Caki2 (cell line): ENCODE results near the gene ALK. TPM values are rescaled to one million over a fixed set of nuclear protein-coding genes. Genes with fewer than 3 reads are reported as not detected.
A peak's percentile ranks its signal among the peaks of the same experiment; 100 is the strongest.

Experiments used
- DNase-seq: peaks from one replicate; pipeline ENCODE4 v3.0.0-alpha.2; 2015; ENCODE audit warnings: low read depth
- in situ Hi-C: cut with HindIII; loops from 2 replicates; pipeline ENCODE4 v1.10.0; 2016; ENCODE audit warnings: low sequenced_read_pairs, low pct_unique_long_range_greater_than_20kb, mixed read lengths
- total RNA-seq: library from RNA; depleted of rRNA; stranded (reverse); fragments of >200 nt; shearing (Covaris generic); gene quantifications from 2 replicates; pipeline ENCODE4 v1.2.3, GENCODE V29; 2014; ENCODE audit warnings: low replicate concordance

Gene ALK
- total RNA-seq, 1 experiment from 2014 or later: not detected

DNA sequence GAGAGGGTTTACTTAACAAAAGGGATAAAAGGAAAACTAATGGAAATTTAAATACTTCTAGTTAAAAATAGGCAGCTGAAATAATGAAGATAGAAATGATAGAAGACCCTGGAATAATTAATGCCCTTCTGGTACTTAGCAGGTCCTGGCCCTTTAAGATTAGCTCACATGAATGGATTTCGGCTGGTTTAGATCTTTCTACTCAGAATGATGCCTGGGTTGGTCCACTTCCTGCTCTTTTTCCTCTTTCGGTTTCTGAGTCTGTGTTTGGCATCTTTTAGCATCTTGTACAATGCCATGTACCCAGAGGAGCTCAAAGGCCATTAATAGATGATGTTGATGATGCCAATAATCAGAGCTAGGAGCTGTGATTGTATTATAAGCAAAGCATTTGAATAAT lies 515.7 kb downstream of the ALK start:
- no peak for DNase-seq
- in situ Hi-C loops: no loop called here

DNA sequence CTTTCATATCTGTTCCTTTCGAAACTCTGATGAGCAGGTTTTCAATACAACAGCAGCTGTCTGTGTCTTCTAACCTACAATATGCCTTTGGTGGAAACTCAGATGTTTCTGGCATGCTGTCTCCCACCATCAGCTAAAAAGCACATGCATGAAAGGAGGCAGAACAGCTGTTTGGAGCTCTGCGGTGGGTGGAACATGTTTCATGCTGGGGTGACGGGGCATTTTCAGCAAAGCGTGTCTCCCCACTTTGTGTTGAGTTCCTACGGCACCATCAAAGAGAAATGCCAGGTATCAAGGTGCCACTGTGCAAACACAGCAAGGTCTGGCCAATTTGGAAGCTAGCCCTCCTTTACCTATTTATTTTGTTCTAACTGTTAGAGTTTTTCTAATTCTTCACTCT lies 516.1 kb downstream of the ALK start:
- no peak for DNase-seq
- in situ Hi-C loops: no loop called here

DNA sequence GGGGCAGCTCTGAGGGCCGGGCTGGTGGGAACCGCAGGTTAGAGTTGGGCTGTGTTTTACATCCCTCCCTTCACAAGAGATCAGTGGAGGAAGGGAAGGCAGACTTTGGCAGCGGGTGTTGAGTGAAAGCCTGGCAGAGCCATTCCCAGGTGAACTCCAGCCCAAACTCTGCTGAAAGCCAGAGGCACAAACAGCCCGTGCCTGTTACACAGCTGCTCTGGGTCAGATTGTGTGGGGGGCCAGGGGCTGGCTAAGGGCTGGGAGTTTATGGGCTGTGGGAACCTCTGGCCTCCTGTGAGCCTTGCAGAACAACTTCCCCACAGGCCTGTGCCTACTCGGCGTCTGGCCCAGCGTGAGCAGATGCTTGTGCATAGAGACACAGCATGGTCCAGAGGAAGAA lies 519.4 kb downstream of the ALK start:
- DNase-seq: no peak
- in situ Hi-C loops: no loop called here

DNA sequence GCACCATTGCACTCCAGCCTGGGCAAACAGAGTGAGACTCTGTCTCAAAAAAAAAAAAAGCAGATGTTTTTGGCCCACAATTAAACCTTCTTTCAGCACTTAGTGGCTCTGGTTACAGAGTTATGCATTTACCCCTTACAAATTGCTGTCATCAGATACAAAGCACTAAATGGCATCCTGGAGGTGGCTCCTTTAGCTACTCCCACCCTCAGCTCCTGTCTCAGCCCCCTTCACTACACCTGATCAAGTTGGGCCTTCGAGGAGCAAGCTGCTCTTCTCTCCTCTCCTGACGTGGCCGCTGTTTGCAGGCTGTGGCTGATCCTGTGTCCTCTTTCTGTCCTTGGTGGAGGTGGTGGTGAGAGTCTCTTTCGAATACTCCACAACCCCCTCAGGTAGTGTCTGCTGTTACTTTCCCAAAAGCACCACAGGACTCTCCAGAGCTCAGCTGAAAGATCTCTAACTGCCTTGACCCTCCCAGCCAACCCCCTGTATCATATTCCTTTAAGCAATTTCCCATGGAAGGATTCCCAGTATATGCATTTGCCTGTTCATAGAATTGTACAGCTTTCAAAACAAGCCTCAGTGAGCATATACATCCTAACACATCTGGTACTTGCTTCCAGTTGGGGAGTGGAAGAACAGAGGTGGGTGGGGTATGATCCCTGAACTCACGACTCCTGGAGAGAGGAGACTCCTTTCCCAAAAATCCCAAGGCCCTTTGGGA lies 520.3 kb downstream of the ALK start:
- DNase-seq: no peak
- in situ Hi-C loops: no loop called here

DNA sequence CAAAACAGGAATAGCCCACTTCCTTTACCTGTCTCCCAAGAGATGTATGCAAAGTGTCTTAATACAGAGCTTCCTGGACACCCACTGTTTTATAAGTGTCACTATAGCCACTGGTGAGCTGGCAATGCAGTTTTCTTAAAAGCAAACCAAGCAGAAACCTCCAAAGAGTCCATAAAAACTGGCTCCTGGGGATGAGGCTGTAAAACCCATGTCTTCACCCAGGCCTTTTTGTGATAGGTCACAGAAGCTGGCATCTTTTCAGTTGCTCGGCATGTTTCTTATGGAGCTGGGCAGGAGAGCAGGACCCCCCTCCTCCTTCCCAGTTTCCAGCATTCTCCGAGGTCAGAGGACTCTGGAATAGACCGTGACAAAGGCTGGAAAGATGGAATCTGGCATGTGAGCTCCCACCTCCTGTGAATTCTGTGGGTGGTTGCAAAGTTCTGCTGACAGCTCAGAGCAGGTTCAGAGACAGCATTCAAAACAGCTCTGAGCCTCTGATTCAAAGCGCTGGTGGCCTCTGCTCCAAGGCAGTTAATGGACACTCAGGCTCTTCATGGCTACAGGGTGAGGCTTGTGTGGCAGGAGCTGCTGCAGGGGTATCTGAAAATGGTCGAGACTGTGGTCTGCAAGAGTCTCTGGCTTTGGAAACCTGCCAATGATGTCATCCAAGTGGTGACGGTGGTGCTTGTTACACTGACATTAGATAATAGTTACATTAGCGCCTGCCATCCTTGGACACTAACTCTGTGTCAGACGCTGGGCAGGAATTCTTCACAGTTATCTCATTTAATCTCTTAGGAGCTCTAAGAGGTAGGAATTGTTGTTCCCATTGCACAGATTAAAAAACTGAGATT lies 522.8 kb downstream of the ALK start:
- DNase-seq: no peak
- in situ Hi-C loops: no loop called here

DNA sequence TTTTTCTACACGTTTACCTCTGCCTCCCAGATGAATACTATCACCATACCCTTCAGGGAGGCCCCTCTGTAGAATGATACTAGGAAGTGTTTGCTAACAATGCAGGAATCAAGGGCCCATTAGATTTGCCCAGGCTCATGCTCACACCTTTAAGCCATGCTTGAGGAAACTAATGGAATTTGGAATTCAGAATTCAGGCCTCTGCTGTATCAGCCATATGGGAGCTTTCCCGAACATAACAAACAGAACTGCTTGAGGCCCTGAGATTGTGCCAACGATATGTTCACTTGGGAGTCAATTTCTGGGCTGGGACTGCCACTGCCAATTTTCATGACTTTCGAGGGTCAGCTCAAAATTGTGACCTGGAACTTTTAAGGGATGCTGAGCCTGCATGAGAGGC lies 523.7 kb downstream of the ALK start:
- in situ Hi-C loops: no loop called here
- no peak for DNase-seq

DNA sequence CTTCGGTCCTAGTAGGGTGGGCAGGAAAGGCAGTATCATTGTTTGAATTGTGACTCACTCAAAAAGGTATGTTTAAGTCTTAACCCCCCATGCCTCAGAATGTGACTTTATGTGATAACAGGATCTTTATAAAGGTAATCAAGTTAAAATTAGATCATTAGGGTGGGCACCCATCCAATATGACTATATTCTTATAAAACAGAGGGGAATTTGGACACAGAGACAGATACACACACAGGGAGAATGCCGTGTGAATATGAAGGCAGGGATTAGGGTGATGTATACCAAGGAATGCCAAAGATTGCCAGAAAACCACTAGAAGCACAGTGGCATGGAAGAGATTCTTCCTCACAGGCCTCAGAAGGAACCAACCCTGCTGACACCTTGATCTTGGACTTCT lies 524.3 kb downstream of the ALK start:
- in situ Hi-C loops: no loop called here
- DNase-seq: no peak

DNA sequence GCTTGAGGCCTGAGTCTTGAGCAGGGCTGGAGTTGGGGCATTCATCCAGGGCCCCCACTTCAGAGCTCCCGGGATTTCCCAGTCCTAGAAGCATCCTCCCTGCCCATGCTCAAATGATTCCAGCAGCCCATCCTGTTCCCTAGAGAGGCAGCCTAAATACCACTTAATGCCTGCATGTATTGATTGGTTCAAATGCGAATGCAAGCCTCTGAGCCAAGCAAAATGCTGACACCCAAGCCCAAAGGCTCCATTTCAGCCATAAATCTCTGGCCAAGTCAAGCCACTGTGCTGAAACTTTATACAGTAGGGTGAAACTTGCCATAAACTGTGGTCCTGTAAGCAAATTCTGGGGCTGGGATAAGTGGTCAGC lies 526.4 kb downstream of the ALK start:
- in situ Hi-C loops: no loop called here
- DNase-seq: no peak

DNA sequence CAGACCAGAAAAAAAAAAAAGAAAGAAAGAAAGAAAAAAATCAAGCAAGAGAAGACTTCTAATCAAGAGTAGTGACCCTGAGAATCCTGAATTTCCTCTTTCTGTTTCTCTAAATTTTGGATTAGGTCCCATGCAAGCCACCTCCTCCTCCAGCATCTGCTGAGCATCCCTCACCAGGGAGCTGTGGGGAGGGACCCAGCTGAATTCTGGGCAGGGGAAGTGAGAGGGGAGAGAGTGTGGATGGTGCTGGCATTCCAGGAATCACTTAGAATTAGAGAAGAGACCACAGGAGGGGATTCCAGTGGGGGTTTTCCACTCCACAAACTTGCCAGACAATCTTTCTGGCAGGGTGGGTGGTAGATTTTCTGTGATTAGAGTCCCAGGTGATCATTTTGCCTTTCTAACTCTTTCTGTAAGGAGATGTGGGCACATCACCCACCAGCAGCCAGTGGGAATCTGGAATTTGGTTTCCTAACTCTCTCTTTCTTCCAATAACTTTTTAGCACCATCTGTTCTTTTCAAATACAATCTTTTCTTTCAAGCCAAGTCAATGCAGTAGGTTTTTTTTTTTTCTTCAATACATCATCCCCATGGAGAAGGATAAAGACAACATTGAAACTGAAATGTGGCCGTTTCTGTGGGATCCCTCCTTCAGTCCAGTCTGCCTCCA lies 526.9 kb downstream of the ALK start:
- in situ Hi-C loops: no loop called here
- DNase-seq: no peak

DNA sequence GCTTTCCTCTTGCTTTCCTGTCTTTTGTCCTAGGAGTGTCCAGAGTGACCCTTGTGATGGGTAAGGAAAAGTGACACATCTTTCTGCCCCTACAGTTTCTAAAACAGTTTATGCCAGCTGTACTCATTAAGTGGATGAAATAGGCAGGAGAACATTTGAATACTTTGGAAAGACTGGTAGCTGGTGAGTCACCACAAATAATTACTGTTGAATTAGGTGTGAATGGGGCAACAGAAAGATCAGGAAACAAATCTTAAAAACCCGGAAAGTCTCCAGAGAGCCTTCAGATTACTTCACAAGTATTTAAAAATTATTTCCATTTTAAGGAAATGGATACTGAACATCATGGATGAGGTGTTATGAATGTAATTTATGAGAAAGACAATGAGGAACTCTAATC lies 527.7 kb downstream of the ALK start:
- no peak for DNase-seq

DNA sequence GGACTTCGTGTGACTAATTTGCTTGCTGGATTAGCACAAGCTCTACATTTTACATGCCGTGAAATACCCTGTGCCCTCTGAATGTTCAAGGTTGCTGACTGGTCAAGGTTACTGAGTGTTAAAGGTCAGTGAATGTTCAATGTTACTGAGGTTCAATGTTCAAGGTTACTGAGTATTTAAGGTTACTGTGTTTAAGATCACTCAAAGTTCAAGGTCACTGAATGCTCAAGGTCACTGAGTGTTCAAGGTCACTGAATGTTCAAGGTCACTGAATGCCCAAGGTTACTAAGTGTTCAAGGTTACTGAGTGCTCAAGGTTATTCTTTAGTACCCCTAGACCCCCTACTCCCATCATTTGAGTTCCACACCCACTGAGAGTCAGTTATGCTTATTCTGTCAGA lies 528.6 kb downstream of the ALK start:
- no peak for DNase-seq
- in situ Hi-C loops: no loop called here

More for the DNA sequence above, 527.7 kb downstream of the ALK start:
- in situ Hi-C loops: no loop called here

DNA sequence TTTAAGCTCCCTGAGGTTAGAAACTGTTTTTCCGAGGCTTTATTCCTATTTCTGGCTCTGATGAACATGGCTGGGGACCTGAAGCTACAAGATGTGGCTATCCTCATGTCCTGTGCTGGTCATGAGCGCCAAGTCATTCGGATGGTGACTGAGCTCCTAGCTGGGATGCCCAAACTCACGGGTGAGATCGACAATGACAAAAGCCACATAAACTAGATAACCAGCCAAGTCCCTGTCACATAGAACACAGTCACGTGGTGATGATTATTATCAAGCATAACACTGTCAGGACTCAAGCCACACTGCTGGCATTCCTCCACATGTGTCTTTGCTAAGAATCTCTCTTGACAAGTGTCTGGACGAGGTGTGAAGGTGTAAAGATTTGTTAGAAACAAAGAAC lies 531.2 kb downstream of the ALK start:
- in situ Hi-C loops: no loop called here
- DNase-seq: no peak

DNA sequence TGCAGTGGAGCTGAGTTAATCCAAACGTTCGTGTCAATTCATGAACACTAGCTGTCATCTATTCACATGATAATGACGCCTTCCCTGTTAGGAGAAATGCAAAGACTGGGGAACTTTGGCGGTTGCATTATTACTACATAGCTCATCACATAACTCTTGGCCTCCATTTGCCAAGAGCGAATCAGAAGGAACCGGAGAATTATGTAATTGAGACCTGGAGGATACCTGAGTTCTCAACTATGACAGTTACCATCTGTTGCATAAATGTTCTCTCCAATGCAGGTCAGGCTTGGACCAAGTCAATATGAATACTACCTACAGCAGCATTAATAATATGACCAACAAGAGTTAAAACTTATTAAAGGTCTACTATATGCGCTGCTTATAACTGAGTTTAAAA lies 531.7 kb downstream of the ALK start:
- in situ Hi-C loops: no loop called here

DNA sequence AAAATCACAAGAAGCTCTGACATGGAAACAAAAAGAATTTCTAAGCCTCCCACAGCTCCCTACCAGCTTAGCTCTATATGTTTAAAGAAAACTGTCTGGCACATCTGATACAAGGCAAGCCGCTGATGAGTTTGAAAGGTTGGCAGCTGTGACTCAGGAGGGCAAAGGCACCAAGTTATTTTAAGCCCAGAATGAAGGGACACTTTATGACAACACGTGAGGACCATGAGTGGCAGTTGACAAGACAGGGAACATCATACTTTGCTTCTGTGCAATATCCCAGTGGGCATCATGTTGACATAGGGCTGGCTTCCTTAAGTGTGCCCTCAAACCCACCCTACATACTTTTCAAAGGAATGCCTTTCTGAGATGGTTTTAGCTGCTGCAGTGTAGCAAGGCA lies 533.3 kb downstream of the ALK start:
- in situ Hi-C loops: no loop called here
- no peak for DNase-seq

More for the DNA sequence above, 531.7 kb downstream of the ALK start:
- no peak for DNase-seq

DNA sequence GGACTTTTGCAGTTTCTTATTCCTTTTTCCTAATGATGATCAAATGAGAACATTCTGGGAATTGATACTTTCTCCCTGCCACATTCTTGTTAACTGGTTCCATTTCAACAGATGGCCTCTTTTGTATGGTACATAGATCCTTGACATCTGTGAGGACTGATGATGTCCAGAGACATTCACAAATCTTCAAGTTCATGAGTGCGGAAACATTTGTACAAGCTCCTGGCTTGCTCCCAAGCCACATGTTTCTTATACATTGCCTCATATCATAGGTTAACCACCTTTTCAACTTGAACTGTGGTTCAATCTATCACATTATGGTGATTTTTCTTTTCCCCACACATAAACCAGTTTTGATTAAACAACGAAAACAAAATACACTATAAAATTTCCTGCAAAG lies 538.9 kb downstream of the ALK start:
- in situ Hi-C loops: no loop called here
- DNase-seq: no peak

DNA sequence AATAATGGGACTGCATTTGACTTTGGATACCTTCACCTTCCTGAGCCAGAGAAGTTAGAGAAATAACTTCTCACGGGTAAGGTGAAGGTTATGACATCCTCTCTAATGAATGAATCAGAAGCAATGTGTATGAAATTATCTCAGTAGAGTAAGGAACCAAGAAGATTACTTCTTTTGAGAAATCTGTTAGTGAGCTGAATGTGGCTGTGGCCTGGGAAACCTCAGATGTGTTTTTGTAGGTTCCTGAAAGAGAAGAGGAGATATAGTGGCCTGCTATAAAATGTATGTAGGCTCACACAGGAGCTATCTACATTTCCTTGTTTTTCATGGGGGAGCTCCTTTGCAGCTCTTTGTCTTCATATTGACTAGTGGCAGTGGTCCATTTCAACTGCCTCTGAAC lies 543.6 kb downstream of the ALK start:
- in situ Hi-C loops: no loop called here

DNA sequence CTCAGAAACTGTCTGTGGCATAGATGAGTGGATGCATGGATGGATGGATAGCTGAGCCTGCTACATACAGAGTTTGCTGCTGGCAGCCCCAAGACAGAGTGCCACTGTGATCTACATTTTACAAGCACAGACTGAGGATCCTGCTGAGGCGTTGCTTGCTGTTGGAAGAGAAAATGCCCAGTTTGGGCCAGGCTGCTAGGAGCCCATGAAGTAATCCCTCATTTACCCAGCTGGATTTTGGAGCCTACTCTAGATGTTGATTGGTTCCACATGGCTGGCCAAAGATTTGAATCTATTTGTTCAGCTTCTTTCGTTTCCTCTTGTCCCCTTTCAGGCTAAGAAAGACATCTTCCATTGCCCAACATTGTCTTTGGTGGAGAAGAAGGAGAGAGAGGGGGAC lies 544.8 kb downstream of the ALK start:
- in situ Hi-C loops: no loop called here
- DNase-seq: no peak

More for the DNA sequence above, 543.6 kb downstream of the ALK start:
- no peak for DNase-seq

DNA sequence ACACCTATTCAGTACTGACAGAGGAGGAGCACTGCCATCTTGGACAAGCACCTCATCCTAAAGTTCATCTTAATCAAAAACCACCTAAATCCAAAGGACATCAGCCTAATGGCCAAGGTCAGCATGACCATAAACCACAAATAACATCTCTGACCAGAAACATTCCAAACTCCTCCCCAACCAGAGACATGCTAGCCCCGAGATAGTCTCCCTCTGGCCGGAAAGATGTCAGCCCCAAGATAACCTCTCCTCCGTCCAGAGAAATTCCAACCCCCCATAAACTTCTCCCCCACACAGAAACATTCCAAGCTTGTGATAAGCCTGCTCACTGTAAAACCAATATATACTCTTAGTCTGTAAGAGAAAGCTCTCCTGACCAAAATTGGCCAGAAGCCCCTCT lies 545.5 kb downstream of the ALK start:
- in situ Hi-C loops: no loop called here
- DNase-seq: no peak

DNA sequence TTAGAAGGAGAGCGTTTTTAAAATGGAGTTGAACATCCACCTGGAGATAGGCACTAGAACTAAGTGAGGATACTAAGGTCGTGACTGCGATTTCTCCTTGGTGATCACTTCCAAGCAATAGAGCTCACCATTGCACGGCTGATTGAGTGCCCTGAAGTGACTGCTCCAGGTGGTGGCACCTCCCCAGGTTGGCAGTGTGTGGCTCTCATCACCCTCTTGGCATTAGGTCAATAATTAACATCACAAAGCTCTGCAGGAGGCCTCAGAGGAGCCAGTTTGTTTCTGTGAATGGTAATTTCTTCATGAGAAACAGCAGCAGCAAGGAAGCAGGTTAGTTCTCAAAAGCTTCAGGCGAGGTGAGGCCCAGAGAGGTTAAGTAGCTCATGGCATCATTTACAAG lies 546.6 kb downstream of the ALK start:
- in situ Hi-C loops: no loop called here
- peak; percentile 2 for DNase-seq
